Myometrial cell (primary cell): ENCODE results near the gene CEP250. TPM values are rescaled to one million over a fixed set of nuclear protein-coding genes. Genes with fewer than 3 reads are reported as not detected.

Experiments
- total RNA-seq: library from RNA; depleted of rRNA; stranded (reverse); fragments of >200 nt; gene quantifications from 2 replicates; pipeline ENCODE4 v1.2.3, GENCODE V29; 2015

Gene CEP250
- total RNA-seq: 28.0 and 28.2 TPM in 2 replicates

GRCh38 chr20:35454881-35455609 lies at the start of gene CEP250:
Gene CEP250 (plus strand): TSS chr20:35455598. CDS start chr20:35462368, 6,770 bp downstream.

GRCh38 chr20:35529552-35529951 lies 74.2 kb downstream of the CEP250 start, which contains the start of gene C20orf173:
Gene C20orf173 (minus strand): TSS chr20:35529652. CDS start chr20:35529373, 279 bp downstream.

GRCh38 chr20:35541783-35542662 lies 86.6 kb downstream of the CEP250 start, which contains the start of gene ERGIC3:
Gene ERGIC3 (plus strand): TSS chr20:35542078. CDS start chr20:35542098, 20 bp downstream.

Other genes with a start within 250 kb of the CEP250 start
- 0.53 and 0.86 TPM in 2 replicates for gene MMP24, start 228.9 kb upstream of the CEP250 start, total RNA-seq
- 23.4 and 30.7 TPM in 2 replicates for gene MMP24OS, start 177.5 kb upstream of the CEP250 start, total RNA-seq
- gene EIF6, start 170.8 kb upstream of the CEP250 start, total RNA-seq: 222 and 261 TPM in 2 replicates
- not detected in 2 replicates for gene FAM83C, start 163.2 kb upstream of the CEP250 start, total RNA-seq
- 27.1 and 31.4 TPM in 2 replicates for gene UQCC1, start 43.6 kb upstream of the CEP250 start, total RNA-seq
- 13.8 and 14.0 TPM in 2 replicates for gene GDF5, start 17.4 kb upstream of the CEP250 start, total RNA-seq
- gene C20orf173, start 74.1 kb downstream of the CEP250 start, total RNA-seq: not detected in 2 replicates
- 325 and 413 TPM in 2 replicates for gene ERGIC3, start 86.5 kb downstream of the CEP250 start, total RNA-seq
- gene SPAG4, start 160.2 kb downstream of the CEP250 start, total RNA-seq: 9.8 and 9.9 TPM in 2 replicates
- 142 and 148 TPM in 2 replicates for gene CPNE1, start 209.3 kb downstream of the CEP250 start, total RNA-seq
- 34.0 TPM in 2 replicates for gene RBM12, start 209.3 kb downstream of the CEP250 start, total RNA-seq
- 24.6 and 50.5 TPM in 2 replicates for gene NFS1, start 243.8 kb downstream of the CEP250 start, total RNA-seq
- gene ROMO1, start 243.8 kb downstream of the CEP250 start, total RNA-seq: 638 and 750 TPM in 2 replicates